ENCODE measurements around the gene SRBD1.

- TF ChIP-seq CTCF (IDR thresholded peaks at IDR 0.05 in 2 of 3, conservative IDR thresholded peaks at IDR 0.05 in 1 of 3; ENCODE audit: borderline replicate concordance in 1 of 3, insufficient read depth in 1 of 3, low read depth in 2 of 3, low read length in 2 of 3): no peak
- TF ChIP-seq POLR2AphosphoS5 (IDR thresholded peaks at IDR 0.05; ENCODE audit: low read depth, low read length): no peak
Observed at GRCh38 chr2:45394842-45395241, 216.2 kb downstream of the SRBD1 start.

Data from HCT116 (cell line).